GM23248 (cell line): Measurements from ENCODE around the gene TSEN2. TPM values are rescaled to one million over a fixed set of nuclear protein-coding genes. Genes with fewer than 3 reads are reported as not detected.

ENCODE experiments used
- DNase-seq: peaks from one replicate; pipeline ENCODE4 v3.0.0-alpha.2; 2015
- H2AFZ ChIP-seq: fragments of 200-600 bp; sonication (generic); 2 replicates; pipeline ENCODE4 v1.6.1; 2016; ENCODE audit warnings: antibody characterized with exemption
- H3F3A ChIP-seq: fragments of 200-600 bp; sonication (generic); 2 replicates; pipeline ENCODE4 v1.6.1; 2016; ENCODE audit warnings: mild to moderate bottlenecking, antibody characterized with exemption, mixed run types; ENCODE audit not compliant: insufficient read depth
- H3K27ac ChIP-seq: fragments of 200-600 bp; sonication (generic); 2 replicates; pipeline ENCODE4 v1.5.1; 2016; ENCODE audit warnings: mild to moderate bottlenecking
- H3K27me3 ChIP-seq: fragments of 200-600 bp; sonication (generic); replicated peaks from 2 replicates; pipeline ENCODE4 v1.6.1; 2016; ENCODE audit warnings: mild to moderate bottlenecking; ENCODE audit not compliant: insufficient read depth
- H3K36me3 ChIP-seq: fragments of 200-600 bp; sonication (generic); 2 replicates; pipeline ENCODE4 v1.6.1; 2016; ENCODE audit warnings: low read depth, mild to moderate bottlenecking
- H3K4me1 ChIP-seq: fragments of 200-600 bp; sonication (generic); 2 replicates; pipeline ENCODE4 v1.6.1; 2016; ENCODE audit warnings: mild to moderate bottlenecking; ENCODE audit not compliant: insufficient read depth
- H3K4me2 ChIP-seq: fragments of 200-600 bp; sonication (generic); one replicate; pipeline ENCODE4 v1.6.1; 2016; ENCODE audit warnings: mild to moderate bottlenecking; ENCODE audit not compliant: unreplicated experiment
- H3K4me3 ChIP-seq: fragments of 200-600 bp; sonication (generic); 2 replicates; pipeline ENCODE4 v1.5.1; 2016; ENCODE audit warnings: mild to moderate bottlenecking
- H3K79me2 ChIP-seq: fragments of 200-600 bp; sonication (generic); 2 replicates; pipeline ENCODE4 v1.6.1; 2016; ENCODE audit warnings: mild to moderate bottlenecking; ENCODE audit not compliant: insufficient read depth
- H3K9ac ChIP-seq: fragments of 200-600 bp; sonication (generic); 2 replicates; pipeline ENCODE4 v1.6.1; 2016; ENCODE audit warnings: mild to moderate bottlenecking
- H3K9me2 ChIP-seq: fragments of 200-600 bp; sonication (generic); 2 replicates; pipeline ENCODE4 v1.6.1; 2016; ENCODE audit warnings: mixed run types, mild to moderate bottlenecking, moderate library complexity; ENCODE audit not compliant: insufficient read depth
- H3K9me3 ChIP-seq: fragments of 200-600 bp; sonication (generic); one replicate; pipeline ENCODE4 v1.6.1; 2017; ENCODE audit warnings: low read depth
- H4K20me1 ChIP-seq: fragments of 200-600 bp; sonication (generic); 2 replicates; pipeline ENCODE4 v1.6.0; 2016; ENCODE audit not compliant: insufficient read depth
- EZH2 ChIP-seq: fragments of 200-600 bp; sonication (generic); IDR thresholded peaks from 2 replicates; pipeline ENCODE4 v1.6.1; 2018; ENCODE audit warnings: antibody characterized with exemption, mild to moderate bottlenecking; ENCODE audit not compliant: insufficient read depth, poor library complexity, severe bottlenecking
- EZH2phosphoT487 ChIP-seq: fragments of 200-600 bp; sonication (generic); IDR thresholded peaks from 2 replicates; pipeline ENCODE4 v1.6.1; 2018; ENCODE audit warnings: antibody characterized with exemption, moderate library complexity, mild to moderate bottlenecking, low read depth; ENCODE audit not compliant: insufficient read depth
- whole genome bisulfite sequencing, 2 experiments: methylation state at CpG; one replicate each; pipeline ENCODE4 v1.1.6; 2015 to 2017; ENCODE audit warnings: low lambda C conversion rate in 2 of 2, low coverage in 1 of 2; ENCODE audit errors: missing lambda C conversion rate in 2 of 2; 5-methylcytosine and 5-hydroxymethylcytosine counted together
- in situ Hi-C: fragments of 300-500 bp; cut with MboI; formaldehyde crosslinking; loops from 2 replicates; pipeline ENCODE4 v1.15.0; 2020
- polyA plus RNA-seq: library from polyadenylated mRNA; unstranded; fragments of >200 nt; fragmentation: Nextera tagmentation; extraction: Ambion mirVana; gene quantifications from 2 replicates; pipeline ENCODE4 v1.2.1, GENCODE V29; 2016
- total RNA-seq: library from RNA; depleted of rRNA; stranded (reverse); fragments of >200 nt; shearing (Covaris generic); gene quantifications from 2 replicates; pipeline ENCODE4 v1.2.3, GENCODE V29; 2014

TSEN2 gene
- total and polyA plus RNA-seq, 2 experiments from 2014 or later: 9.6 to 13.6 TPM

GRCh38 chr3:12559520-12559919, 75.2 kb downstream of the TSEN2 start:
- Histone ChIP-seq H4K20me1 (peaks cover 17% of the 10 kb centered on the region; the same call in 1 of the 2 replicates), H3K36me3 (no peaks in the 10 kb centered on the region), H3K9ac (0 out of 2 replicates have a peak overlapping the region, but pooled peaks have one; percentile 1), H3F3A (peaks cover 23% of the 10 kb centered on the region), H3K27me3 (no peaks in the 10 kb centered on the region), H3K4me1 (peaks cover 27% of the 10 kb centered on the region), H2AFZ (no peak overlapping the region), H3K9me2 (no peaks in the 10 kb centered on the region), H3K79me2 (peaks cover 72% of the 10 kb centered on the region), H3K4me2 (peak overlapping the region; percentile 98), H3K27ac (no peak overlapping the region), H3K4me3 (peak overlapping the region; percentile 86; the same call in 1 of the 2 replicates), H3K9me3 (no peaks in the 10 kb centered on the region)
- TF ChIP-seq EZH2 (no peak), EZH2phosphoT487 (no peak)
- in situ Hi-C loops: no loop called here
- DNase-seq: no peak
- WGBS, 2 experiments: 58 to 60% methylated on average over 3 of the region's 3 CpGs

- no peaks in the 10 kb centered on the region for H3K27me3 ChIP-seq
- 95 to 99% methylated on average over 5 of the region's 5 CpGs for WGBS, 2 experiments
- H3K4me2 ChIP-seq: no peak overlapping the region
- DNase-seq: no peak
- no peak overlapping the region for H3K27ac ChIP-seq
- no peaks in the 10 kb centered on the region for H3K9me2 ChIP-seq
- peaks cover 23% of the 10 kb centered on the region for H3F3A ChIP-seq
- peaks cover 21% of the 10 kb centered on the region; the same call in 1 of the 2 replicates for H4K20me1 ChIP-seq
- no peaks in the 10 kb centered on the region for H3K36me3 ChIP-seq
- H3K79me2 ChIP-seq: peaks cover 84% of the 10 kb centered on the region
- H2AFZ ChIP-seq: no peak overlapping the region
- TF ChIP-seq EZH2 (no peak), EZH2phosphoT487 (no peak)
- no peaks in the 10 kb centered on the region for H3K9me3 ChIP-seq
- H3K9ac ChIP-seq: no peak overlapping the region
- peaks cover 27% of the 10 kb centered on the region for H3K4me1 ChIP-seq
- in situ Hi-C loops: no loop called here
- no peak overlapping the region for H3K4me3 ChIP-seq
Measured at GRCh38 chr3:12560505-12561190, 76.4 kb downstream of the TSEN2 start.

- WGBS, 2 experiments: 74 to 79% methylated on average over 2 of the region's 2 CpGs
Measured at GRCh38 chr3:12561397-12561796, 77.1 kb downstream of the TSEN2 start.

GRCh38 chr3:12562451-12562850, 78.2 kb downstream of the TSEN2 start:
- 86 to 97% methylated on average over 1 of the region's 1 CpG for WGBS, 2 experiments

More at GRCh38 chr3:12561397-12561796, 77.1 kb downstream of the TSEN2 start:
- in situ Hi-C loops: no loop called here
- H3K4me1 ChIP-seq: peaks cover 23% of the 10 kb centered on the region
- no peak overlapping the region for H3K27ac ChIP-seq
- H2AFZ ChIP-seq: no peak overlapping the region
- H3K4me2 ChIP-seq: no peak overlapping the region
- no peak for DNase-seq
- H3F3A ChIP-seq: peaks cover 20% of the 10 kb centered on the region
- H3K9me2 ChIP-seq: no peaks in the 10 kb centered on the region
- no peak overlapping the region for H3K4me3 ChIP-seq
- H3K36me3 ChIP-seq: no peaks in the 10 kb centered on the region
- no peaks in the 10 kb centered on the region for H3K9me3 ChIP-seq
- TF ChIP-seq EZH2 (no peak), EZH2phosphoT487 (no peak)
- peaks cover 21% of the 10 kb centered on the region; the same call in 1 of the 2 replicates for H4K20me1 ChIP-seq
- H3K9ac ChIP-seq: no peak overlapping the region
- H3K27me3 ChIP-seq: no peaks in the 10 kb centered on the region
- H3K79me2 ChIP-seq: peaks cover 91% of the 10 kb centered on the region

More at GRCh38 chr3:12562451-12562850, 78.2 kb downstream of the TSEN2 start:
- no peak overlapping the region for H3K27ac ChIP-seq
- no peak overlapping the region for H3K4me3 ChIP-seq
- H3K4me1 ChIP-seq: peaks cover 23% of the 10 kb centered on the region
- H4K20me1 ChIP-seq: peaks cover 21% of the 10 kb centered on the region; the same call in 1 of the 2 replicates
- no peaks in the 10 kb centered on the region for H3K9me3 ChIP-seq
- in situ Hi-C loops: no loop called here
- TF ChIP-seq EZH2: no peak
- no peak for TF ChIP-seq EZH2phosphoT487
- no peak overlapping the region for H2AFZ ChIP-seq
- no peak overlapping the region for H3K9ac ChIP-seq
- DNase-seq: no peak
- peaks cover 100% of the 10 kb centered on the region for H3K79me2 ChIP-seq
- H3K9me2 ChIP-seq: no peaks in the 10 kb centered on the region
- H3F3A ChIP-seq: peaks cover 18% of the 10 kb centered on the region
- H3K27me3 ChIP-seq: no peaks in the 10 kb centered on the region
- no peak overlapping the region for H3K4me2 ChIP-seq
- H3K36me3 ChIP-seq: no peaks in the 10 kb centered on the region
